Measurements from ENCODE around the gene SPATA25.
A peak's percentile ranks its signal among the peaks of the same experiment; 100 is the strongest.
"Not testable (repeated sequence)": the region's sequence is repeated elsewhere in the genome, so short reads cannot be mapped to it uniquely, and the experiment has no call there.

The SPATA25 gene

DNA sequence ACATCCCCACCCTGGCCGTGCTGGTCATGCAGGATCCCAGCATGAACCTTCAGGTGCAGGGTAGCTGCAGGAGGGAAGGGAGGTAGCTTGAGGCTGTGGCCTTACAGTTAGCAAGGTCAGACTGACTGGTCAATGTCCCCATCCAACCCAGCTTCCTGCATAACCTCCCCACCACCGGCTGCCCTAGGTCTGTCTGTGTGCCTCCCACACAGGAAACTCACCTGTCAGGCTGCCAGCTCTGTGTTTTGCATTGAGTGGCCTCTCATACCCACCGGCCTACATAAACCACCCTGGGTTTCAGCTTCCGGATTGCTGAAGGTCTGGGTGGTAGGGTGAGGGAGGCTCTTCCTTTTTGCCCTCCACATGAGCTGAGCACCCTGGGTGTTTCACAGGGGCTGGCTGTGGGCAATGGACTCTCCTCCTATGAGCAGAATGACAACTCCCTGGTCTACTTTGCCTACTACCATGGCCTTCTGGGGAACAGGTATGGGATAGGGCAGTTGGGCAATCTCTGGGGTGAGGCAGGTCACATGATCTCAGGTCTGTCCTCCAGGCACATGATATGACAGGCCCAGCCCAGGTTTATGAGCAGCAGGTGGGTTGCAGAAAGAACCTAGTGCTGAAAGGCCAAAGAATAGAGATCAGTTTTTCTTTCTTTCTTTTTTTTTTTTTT lies 5.5 kb upstream of the SPATA25 start:
- no peak for DNase-seq (ENCODE audit: low read depth)

DNA sequence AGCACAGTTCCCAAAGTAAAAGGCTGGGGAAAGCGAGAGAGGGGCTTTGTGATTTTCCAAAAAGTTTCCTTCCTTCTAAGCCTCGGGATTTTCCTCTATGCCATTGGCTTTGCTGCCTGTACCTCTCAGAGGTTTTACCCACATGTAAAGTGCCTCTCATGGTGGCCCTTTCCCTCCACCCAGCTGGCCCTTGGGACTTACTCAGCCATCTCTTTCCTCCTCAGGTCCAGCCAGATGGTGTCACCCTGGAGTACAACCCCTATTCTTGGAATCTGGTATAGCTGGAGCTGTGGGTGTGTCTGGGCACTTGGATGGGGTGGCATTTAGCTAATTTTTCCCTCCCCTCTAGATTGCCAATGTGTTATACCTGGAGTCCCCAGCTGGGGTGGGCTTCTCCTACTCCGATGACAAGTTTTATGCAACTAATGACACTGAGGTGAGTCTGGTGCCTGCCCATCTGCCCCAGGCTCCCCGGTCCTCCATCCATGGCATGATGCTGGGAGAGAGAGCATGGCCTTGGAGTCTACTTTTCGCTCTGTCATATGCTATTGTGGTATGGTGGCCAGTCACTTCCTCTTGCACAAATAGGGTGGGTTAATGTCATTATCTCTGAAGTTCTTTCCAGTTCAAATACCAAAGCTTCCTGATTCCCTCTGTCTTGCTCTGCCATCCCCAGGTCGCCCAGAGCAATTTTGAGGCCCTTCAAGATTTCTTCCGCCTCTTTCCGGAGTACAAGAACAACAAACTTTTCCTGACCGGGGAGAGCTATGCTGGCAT lies 4.8 kb upstream of the SPATA25 start:
- no peak for DNase-seq (ENCODE audit: low read depth)

DNA sequence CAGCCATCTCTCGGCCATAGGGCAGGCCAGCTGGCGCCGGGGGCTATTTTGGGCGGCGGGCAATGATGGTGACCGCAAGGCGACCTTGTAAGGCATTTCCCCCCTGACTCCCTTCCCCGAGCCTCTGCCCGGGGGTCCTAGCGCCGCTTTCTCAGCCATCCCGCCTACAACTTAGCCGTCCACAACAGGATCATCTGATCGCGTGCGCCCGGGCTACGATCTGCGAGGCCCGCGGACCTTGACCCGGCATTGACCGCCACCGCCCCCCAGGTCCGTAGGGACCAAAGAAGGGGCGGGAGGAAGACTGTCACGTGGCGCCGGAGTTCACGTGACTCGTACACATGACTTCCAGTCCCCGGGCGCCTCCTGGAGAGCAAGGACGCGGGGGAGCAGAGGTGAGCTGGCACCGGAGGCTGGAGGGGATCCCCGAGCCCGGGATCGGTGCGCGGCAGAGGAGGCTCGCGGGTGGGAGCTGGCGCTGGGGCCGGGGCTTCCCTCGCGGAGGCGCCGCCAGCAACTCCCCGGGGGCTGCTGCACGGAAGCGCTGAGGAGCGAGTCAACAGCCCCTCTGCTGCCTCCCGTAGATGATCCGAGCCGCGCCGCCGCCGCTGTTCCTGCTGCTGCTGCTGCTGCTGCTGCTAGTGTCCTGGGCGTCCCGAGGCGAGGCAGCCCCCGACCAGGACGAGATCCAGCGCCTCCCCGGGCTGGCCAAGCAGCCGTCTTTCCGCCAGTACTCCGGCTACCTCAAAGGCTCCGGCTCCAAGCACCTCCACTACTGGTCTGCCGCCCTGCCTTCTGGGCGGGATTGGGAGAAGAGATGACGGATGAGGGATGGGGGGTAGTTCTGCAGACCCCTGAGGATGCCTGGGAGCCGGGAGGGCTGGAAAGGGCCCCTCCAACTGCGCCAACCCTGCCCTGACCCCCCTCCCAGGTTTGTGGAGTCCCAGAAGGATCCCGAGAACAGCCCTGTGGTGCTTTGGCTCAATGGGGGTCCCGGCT lies 3.9 kb upstream of the SPATA25 start, which contains the start of the genes CTSA and NEURL2:
TSS of gene CTSA (plus strand) at position 351 of the 999 bp plus-strand sequence. CDS start at position 585, 234 bp downstream.
TSS of gene NEURL2 (minus strand) at position 224 of the 999 bp plus-strand sequence. CDS start at position 7, 217 bp downstream.
- DNase-seq (ENCODE audit: low read depth) = no peak

DNA sequence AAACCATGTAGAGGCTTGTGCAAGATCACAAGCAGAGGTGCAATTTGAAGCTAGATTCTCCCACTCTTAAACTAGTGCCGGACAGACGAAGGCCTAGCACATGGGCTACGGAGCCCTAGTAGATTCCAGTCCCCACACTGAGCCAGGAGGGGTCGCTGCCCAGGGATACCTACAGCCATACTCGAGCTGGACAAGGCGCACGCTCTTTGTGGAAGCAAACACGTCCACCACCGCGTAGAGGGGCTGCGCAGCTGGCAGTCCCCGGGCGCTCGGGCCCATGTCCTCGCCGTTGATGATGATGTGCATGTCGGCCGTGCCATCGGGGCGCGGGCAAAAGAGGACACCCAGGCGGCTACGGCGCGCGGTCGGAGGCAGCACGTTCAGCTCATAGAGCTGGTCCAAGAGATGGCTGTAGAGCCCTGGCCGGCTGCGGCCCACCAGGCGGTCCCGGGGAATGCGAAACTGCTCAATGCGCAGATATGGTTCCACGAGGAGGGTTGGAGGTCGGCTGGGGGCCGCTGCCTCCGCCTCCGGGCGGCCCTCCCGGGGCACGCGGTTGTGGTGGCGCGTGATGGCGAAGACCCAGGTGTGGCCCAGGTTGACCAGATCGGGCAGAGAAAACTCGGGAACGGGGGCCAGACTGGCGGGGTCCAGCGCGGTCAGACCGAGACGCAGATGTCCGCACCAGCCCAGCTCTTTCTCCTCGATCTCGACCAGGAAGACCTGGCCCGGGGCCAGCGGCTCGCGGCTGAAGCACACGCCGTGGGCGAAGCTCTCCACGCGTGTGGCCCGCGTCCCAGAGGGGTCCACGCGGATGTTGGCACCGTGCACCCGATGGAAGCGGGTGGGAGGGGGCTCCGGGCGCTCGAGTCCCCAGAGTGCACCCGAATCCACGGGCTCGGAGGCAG lies 2.9 kb upstream of the SPATA25 start:
- DNase-seq (ENCODE audit: low read depth) = no peak

DNA sequence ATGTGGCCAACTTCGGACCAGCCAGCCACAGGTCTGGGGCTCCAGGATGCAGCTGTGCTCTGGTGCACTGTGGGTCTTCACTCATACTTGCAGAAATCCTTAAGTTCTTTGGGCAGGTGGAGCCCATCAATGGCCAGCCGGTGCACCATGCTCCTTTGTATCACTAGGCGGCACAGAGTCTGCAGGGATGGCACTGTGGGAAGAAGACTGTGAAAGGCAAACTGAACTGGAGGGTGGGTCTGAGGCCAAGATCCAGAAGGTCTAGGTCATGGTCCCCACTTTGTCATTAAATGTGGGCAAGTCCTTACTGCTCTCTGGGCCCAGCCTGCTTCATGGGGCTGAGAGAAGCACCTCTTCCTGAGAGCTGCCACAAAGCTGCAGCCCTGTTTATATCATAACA lies 1.3 kb upstream of the SPATA25 start:
- DNase-seq (ENCODE audit: low read depth) = no peak

DNA sequence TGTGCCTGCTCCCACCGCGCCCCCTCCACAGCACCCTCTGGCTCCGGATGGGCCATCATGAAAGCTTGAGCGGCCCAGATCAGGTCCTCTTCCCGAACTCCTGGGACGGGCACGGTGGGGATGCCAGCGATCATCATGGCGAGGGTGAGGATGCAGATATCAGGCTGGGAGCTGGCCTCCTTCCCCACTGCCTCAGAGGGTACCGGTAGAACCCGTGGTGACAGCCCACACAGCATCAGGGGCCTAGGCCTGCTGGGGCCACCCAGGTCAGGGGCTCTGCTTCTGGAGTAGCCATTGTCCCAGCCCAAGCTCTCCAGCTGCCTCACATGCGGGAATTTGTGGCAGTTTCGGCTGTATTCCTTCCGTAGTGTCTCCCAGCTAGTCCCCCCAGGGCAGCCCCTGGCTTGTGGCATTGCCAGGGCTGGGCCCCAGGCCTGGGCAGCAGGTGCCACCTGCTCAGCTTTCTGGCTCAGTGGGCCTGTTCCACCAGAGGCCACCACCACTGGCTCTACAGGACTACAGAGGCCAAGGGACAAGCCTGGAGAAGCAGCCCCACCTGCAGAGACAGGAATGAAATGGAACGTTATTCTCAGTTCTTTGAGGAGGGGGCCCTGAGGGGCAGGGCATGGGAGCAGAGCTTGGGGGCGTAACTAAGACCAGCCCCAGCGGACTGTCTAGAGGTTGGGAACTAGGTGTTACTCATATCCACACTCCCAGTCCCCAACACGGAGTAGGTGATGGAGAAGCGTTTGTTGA lies 654 bp downstream of the SPATA25 start:
- DNase-seq (ENCODE audit: low read depth) = no peak

DNA sequence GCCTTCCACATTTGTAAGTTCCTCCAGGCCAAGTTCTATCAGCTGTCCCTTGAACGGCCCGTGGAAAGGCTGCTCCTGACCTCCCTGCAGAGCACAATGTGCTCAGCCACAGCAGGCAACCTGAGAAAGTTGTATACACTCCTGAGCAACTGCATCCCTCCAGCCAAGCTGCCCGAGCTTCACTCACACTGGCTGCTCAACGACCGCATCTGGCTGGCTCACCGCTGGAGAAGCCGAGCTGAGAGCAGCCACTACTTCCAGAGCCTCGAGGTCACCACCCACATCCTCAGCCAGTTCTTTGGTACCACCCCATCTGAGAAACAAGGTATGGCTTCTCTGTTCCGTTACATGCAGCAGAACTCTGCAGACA lies 4.3 kb downstream of the SPATA25 start:
- no peak for DNase-seq (ENCODE audit: low read depth)

DNA sequence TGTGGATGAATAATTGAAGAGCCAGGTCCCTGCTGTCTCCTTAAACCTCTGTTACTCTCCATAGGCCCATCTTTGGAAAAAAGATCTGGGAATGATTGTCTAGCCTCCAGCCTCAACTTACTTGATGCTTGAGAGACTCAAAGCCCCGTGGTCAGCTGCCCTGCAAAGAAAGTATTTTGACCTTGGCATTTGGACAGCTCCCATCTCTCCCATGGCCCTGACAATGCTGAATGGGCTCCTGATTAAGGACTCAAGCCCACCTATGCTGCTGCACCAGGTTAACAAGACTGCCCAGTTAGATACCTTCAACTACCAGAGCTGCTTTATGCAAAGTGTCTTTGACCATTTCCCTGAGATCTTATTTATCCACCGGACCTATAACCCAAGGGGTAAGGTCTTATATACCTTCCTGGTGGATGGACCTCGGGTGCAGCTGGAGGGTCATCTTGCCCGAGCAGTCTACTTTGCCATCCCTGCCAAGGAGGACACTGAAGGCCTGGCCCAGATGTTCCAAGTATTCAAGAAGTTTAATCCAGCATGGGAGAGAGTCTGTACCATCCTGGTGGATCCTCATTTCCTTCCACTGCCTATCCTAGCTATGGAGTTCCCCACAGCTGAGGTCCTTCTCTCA lies 4.8 kb downstream of the SPATA25 start:
- DNase-seq (ENCODE audit: low read depth) = no peak

DNA sequence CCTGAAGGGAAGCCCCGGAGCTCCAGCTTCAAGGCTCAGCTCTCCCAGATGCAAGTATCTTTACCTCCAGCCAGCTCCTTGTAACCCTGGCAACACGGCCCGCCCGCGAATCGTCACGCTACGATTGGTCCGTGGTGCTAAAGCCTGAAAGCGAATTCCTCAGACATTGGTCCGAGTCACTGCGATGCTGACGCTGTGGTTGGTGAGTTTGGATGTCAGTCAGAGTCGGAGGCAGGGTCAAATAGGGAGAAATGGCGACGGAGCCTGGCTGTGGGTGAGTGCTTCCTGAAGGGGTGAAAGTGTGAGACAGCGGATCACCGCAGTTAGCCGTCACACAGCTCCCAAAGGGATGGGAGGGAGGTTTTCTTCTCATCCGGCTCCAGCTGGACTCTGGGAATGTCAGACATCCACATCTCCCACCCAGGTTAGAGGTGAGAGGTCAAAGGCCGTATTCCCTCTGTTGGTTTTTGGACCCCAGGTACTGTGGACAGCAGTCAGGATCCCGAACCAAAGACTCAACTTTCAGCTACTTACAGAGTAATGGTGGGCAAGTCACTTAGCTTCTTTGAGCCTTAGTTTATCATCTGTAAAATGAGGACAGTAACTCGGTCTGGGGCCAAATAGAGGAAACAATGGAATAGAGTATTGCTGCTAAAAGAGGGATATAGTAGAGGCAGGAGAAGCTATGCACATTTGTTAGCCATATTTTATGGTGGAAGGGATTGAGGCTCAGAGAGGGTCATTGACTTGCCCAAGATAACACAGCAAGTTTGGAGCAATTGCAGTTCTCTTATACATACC lies 6.2 kb downstream of the SPATA25 start, which contains the start of gene ZSWIM1:
TSS of gene ZSWIM1 (plus strand) at position 240 of the 801 bp plus-strand sequence. CDS start 1,366 bp downstream, outside the sequence.
- DNase-seq (ENCODE audit: low read depth) = peak; percentile 96

DNA sequence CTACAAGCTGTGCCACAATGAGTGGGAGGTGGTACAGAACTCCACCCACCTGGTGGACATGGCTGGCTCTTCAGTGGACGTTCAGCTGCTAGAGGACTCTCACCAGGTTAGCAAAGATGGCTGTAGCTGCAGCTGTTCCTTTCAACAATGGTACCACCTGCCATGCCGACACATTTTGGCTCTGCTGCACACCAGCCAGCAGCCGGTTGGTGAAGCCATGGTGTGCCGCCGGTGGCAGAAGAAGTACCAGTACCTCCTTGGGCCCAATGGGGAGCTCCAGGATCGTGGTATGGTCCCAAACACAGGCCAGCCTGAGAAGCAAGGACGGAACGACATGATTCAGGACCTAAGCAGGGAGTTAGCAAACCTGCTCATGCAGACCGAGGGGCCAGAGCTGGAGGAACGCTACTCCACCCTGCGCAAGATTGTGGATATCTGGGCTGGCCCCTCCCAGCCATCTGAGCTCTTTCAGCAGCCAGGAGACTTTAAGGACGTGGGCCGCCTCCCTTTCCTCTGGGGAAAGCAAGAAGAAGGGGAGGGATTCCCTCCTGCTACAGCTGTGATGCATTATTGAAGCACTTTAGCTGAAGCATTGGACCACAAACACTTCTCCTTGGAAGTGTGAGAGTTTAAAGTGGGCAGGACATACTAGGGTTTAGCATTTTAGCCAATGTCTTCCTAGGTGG lies 9.2 kb downstream of the SPATA25 start:
- no peak for DNase-seq (ENCODE audit: low read depth)

DNA sequence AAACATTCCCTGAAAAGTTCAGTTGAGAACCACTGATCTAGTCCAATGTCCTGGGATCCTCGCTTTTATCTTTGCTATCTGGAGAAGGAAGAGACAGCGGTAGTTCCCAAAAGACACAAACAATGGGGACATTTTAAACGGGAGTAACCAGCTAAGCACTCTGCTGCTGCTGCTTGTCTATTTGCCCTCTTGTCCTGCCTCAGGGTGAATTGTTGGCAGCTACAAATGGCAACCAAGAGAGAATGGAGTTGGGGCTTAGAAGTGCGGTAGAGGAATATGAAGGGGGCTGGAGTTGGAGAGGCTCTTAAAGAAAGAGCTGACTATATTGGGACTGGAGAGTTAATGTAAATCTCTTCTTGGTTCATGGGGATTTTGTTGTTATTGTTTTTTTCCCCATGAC lies 12.8 kb downstream of the SPATA25 start:
- no peak for DNase-seq (ENCODE audit: low read depth)

DNA sequence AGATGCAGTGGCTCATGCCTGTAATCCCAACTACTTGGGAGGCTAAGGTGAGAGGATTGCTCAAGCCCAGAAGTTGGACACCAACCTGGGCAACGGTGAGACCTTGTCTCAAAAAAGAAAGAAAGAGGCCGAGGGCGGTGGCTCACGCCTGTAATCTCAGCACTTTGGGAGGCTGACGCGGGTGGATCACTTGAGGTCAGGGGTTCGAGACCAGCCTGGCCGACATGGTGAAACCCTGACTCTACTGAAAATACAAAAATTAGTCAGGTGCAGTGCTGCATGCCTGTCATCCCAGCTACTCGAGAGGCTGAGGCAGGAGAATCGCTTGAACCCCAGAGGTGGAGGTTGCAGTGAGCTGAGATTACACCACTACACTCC lies 13.3 kb downstream of the SPATA25 start:
- DNase-seq (ENCODE audit: low read depth) = not testable (repeated sequence)

DNA sequence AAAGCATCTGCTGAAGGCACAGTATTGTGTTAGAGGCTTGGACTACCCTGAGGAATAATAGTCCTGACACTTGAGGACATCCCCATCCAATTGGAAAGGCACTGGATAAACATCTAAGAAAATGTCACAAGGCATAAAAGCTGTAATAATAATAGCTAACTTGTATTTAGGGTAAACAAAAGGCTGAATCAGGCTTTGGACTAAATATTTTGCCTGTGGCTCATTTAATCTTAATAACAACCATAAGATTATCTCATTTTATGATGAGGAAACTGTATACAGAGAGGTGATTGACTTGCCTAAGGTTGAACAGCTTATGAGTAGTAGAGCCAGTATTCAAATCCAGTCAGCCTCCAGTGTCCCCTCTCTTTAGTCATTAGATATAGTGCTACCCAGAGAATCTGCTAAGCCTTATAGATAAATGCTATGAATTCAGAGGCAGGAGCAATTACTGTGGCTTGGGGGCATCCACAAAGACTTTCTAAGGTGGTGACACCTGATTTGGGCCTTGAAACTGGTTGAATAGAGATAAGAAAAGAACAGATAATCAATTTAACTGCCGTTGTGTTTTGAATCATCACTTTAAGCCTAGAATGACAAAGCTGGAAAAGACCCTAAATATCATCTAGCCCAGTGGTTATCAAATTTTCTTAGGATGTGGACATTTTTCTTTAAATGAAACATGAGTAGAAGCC lies 13.9 kb downstream of the SPATA25 start:
- no peak for DNase-seq (ENCODE audit: low read depth)

DNA sequence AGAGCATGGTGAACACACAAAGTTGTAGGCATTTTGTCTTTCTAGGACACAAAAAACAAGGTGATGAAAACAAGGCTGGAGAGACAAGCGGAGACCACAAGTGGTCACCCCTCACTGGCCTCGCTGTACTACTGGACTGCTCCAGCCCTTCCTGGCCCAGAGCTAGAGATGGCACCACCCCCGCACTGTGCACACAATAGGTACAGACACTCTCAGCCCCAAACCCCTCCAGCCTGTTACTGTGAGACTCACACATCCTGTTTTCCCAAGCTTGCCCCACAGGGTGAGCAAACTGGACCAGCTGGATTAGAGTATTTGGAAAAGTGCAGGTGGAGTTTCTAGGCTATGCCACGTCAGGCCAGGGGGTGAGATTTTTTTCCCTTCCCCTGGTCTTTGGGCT lies 14.8 kb downstream of the SPATA25 start:
- no peak for DNase-seq (ENCODE audit: low read depth)

DNA sequence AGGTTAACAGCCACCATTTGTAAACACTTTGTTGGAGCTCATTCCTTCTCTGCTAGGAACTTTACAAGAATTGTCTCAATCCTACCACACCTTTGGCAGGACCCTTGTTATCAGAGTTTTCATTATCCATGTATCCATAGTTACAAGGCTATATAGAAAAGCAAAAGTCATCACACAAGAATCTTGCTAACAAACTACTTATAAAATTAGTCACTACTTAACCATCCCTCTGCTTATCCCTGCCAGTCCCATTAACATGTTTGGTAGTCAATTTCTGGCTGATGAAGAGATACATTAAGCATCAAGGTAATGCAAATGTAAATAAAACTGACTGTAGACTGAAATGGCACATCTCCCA lies 19.6 kb downstream of the SPATA25 start:
- DNase-seq (ENCODE audit: low read depth) = peak; percentile 66

DNA sequence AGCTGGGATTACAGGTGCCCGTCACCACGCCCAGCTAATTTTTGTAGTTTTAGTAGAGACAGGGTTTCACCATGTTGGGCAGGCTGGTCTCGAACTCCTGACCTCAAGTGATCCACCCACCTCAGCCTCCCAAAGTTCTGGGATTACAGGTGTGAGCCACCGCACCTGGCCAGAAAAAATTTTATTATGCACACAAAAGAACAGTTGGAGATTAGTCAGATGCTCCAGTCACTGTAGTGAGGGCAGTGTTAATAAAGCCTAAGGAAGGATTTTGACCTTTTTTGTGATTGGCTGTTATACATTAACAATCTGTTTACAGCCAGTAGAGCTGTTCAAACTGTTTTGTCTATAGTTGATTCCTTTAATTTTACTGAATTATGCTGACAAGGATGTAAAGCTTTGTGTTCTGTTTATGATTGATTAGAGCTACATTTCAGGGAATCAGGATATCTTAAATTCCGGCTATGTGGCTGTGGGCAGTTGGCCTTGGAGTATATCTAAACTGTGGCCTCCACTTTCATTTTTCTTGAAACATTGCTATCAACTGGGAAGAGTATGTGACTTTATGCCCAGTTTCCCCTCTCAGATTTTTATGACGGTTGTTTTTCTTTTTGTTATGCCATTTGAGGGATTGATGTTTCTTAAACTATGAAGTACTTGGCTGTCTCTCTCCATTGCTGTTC lies 20.1 kb downstream of the SPATA25 start:
- DNase-seq (ENCODE audit: low read depth) = no peak

DNA sequence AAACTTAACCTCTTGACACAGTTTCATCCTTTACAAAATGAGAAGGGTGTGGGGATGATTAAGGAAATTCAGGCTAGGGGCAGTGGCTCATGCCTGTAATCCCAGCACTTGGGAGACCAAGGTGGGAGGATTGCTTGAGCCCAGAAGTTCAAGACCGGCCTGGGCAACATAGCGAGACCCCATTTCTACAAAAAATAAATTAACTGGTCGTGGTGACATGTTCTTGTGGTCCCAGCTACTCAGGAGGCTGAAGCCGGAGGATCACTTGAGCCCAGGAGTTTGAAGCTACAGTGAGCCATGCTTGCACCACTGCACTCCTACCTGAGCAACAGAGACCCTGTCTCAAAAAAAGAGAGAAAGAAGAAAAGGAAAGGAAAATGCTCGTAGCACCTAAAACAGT lies 21.0 kb downstream of the SPATA25 start:
- no peak for DNase-seq (ENCODE audit: low read depth)
